Stimulated activated CD4-positive, alpha-beta T cell treated with anti-CD3 and anti-CD28 coated beads, TNF-alpha, amount 100 ng/mL, for 24 hours (primary cell): Measurements from ENCODE around the gene GRAMD4.

Experiments
- DNase-seq, 3 experiments: peaks; one replicate each; pipeline ENCODE4 v3.0.0-alpha.2; 2020; ENCODE audit warnings: low read depth in 3 of 3

GRAMD4 gene

GRCh38 chr22:46582281-46582933 is 37.8 kb upstream of the GRAMD4 start:
- DNase-seq = no peak

GRCh38 chr22:46583571-46583970 is 36.6 kb upstream of the GRAMD4 start:
- DNase-seq = no peak

GRCh38 chr22:46584081-46584921 is 35.9 kb upstream of the GRAMD4 start:
- no peak for DNase-seq

GRCh38 chr22:46585340-46586122 is 34.7 kb upstream of the GRAMD4 start:
- no peak for DNase-seq

- DNase-seq = no peak
Observed at GRCh38 chr22:46586123-46586519, 34.1 kb upstream of the GRAMD4 start.

- DNase-seq = no peak
Observed at GRCh38 chr22:46586531-46587011, 33.6 kb upstream of the GRAMD4 start.

- DNase-seq = no peak
Observed at GRCh38 chr22:46587061-46587460, 33.1 kb upstream of the GRAMD4 start.

- no peak for DNase-seq
Observed at GRCh38 chr22:46587492-46588278, 32.5 kb upstream of the GRAMD4 start.

- no peak for DNase-seq
Observed at GRCh38 chr22:46588279-46589140, 31.7 kb upstream of the GRAMD4 start.

GRCh38 chr22:46589141-46589748 is 30.9 kb upstream of the GRAMD4 start:
- no peak for DNase-seq

GRCh38 chr22:46589871-46590271 is 30.3 kb upstream of the GRAMD4 start:
- no peak for DNase-seq

GRCh38 chr22:46590334-46590733 is 29.9 kb upstream of the GRAMD4 start:
- DNase-seq = no peak

GRCh38 chr22:46591930-46592329 is 28.3 kb upstream of the GRAMD4 start:
- DNase-seq = no peak

GRCh38 chr22:46592390-46592872 is 27.8 kb upstream of the GRAMD4 start:
- peak in 1 of 3 experiments; percentile 57 for DNase-seq

GRCh38 chr22:46593211-46593681 is 26.9 kb upstream of the GRAMD4 start:
- DNase-seq = no peak

GRCh38 chr22:46593996-46594946 is 25.9 kb upstream of the GRAMD4 start:
- DNase-seq = no peak

GRCh38 chr22:46594947-46595298 is 25.3 kb upstream of the GRAMD4 start:
- DNase-seq = no peak

GRCh38 chr22:46595545-46595944 is 24.6 kb upstream of the GRAMD4 start:
- no peak for DNase-seq

GRCh38 chr22:46596032-46596441 is 24.1 kb upstream of the GRAMD4 start:
- no peak for DNase-seq
